GM19023 (cell line): ENCODE data around the gene SYT7.

Source experiments
- ATAC-seq: cut with Tn5 transposase; IDR thresholded peaks from one replicate; pipeline ENCODE4 v1.9.1; 2021; ENCODE audit warnings: mild to moderate bottlenecking, moderate library complexity; ENCODE audit not compliant: unreplicated experiment

Gene SYT7

GRCh38 chr11:61586792-61587430 lies 6.0 kb upstream of the SYT7 start:
- no peak for ATAC-seq

GRCh38 chr11:61585115-61585514 lies 4.2 kb upstream of the SYT7 start:
- ATAC-seq, result no peak

GRCh38 chr11:61581931-61582330 lies 1.1 kb upstream of the SYT7 start:
- ATAC-seq, result no peak

- ATAC-seq, result no peak
Measured at GRCh38 chr11:61580271-61580888, 496 bp downstream of the SYT7 start.

- ATAC-seq, result no peak
Measured at GRCh38 chr11:61579676-61580270, 1.1 kb downstream of the SYT7 start.

- ATAC-seq, result no peak
Measured at GRCh38 chr11:61578819-61579675, 1.8 kb downstream of the SYT7 start.

- no peak for ATAC-seq
Measured at GRCh38 chr11:61577383-61578118, 3.3 kb downstream of the SYT7 start.

- ATAC-seq, result no peak
Measured at GRCh38 chr11:61575886-61576861, 4.7 kb downstream of the SYT7 start.

- ATAC-seq, result no peak
Measured at GRCh38 chr11:61574611-61575010, 6.3 kb downstream of the SYT7 start.

GRCh38 chr11:61572913-61573312 lies 8.0 kb downstream of the SYT7 start:
- no peak for ATAC-seq

GRCh38 chr11:61571869-61572268 lies 9.0 kb downstream of the SYT7 start:
- no peak for ATAC-seq

GRCh38 chr11:61571337-61571736 lies 9.5 kb downstream of the SYT7 start:
- no peak for ATAC-seq

GRCh38 chr11:61569701-61570100 lies 11.2 kb downstream of the SYT7 start:
- no peak for ATAC-seq

GRCh38 chr11:61569018-61569417 lies 11.9 kb downstream of the SYT7 start:
- ATAC-seq, result no peak

- no peak for ATAC-seq
Measured at GRCh38 chr11:61567286-61568061, 13.4 kb downstream of the SYT7 start.

- no peak for ATAC-seq
Measured at GRCh38 chr11:61564936-61565696, 15.8 kb downstream of the SYT7 start.

GRCh38 chr11:61560751-61561150 lies 20.1 kb downstream of the SYT7 start:
- no peak for ATAC-seq

GRCh38 chr11:61556621-61557020 lies 24.3 kb downstream of the SYT7 start:
- ATAC-seq, result no peak
